ENCODE measurements around the gene COL4A4. TPM values are rescaled to one million over a fixed set of nuclear protein-coding genes. Genes with fewer than 3 reads are reported as not detected.

Gene COL4A4
- total RNA-seq, 1 donor from 2014 or later: 0.05 TPM

- TF ChIP-seq CTCF (IDR thresholded peaks at IDR 0.05; ENCODE audit: partially characterized antibody, unreplicated experiment): no peak
- DNase-seq: no peak
- no peak overlapping the region for H3K27ac Mint-ChIP-seq (ENCODE audit: unreplicated experiment)
- H3K27me3 Mint-ChIP-seq (ENCODE audit: unreplicated experiment): no peaks in the 10 kb centered on the region
- no peaks in the 10 kb centered on the region for H3K36me3 Mint-ChIP-seq (ENCODE audit: unreplicated experiment)
- no peaks in the 10 kb centered on the region for H3K9me3 Mint-ChIP-seq (ENCODE audit: unreplicated experiment)
- peaks cover 2% of the 10 kb centered on the region for H3K4me1 Mint-ChIP-seq (ENCODE audit: low read depth, unreplicated experiment)
- H3K4me3 Mint-ChIP-seq (ENCODE audit: unreplicated experiment): no peak overlapping the region
Measured at GRCh38 chr2:227031379-227031778, 132.6 kb downstream of the COL4A4 start.

GRCh38 chr2:227030789-227031188, 133.2 kb downstream of the COL4A4 start:
- no peak for DNase-seq
- no peak overlapping the region for H3K4me3 Mint-ChIP-seq (ENCODE audit: unreplicated experiment)
- H3K27me3 Mint-ChIP-seq (ENCODE audit: unreplicated experiment): no peaks in the 10 kb centered on the region
- H3K27ac Mint-ChIP-seq (ENCODE audit: unreplicated experiment): no peak overlapping the region
- no peak for TF ChIP-seq CTCF (IDR thresholded peaks at IDR 0.05; ENCODE audit: partially characterized antibody, unreplicated experiment)
- H3K9me3 Mint-ChIP-seq (ENCODE audit: unreplicated experiment): no peaks in the 10 kb centered on the region
- H3K36me3 Mint-ChIP-seq (ENCODE audit: unreplicated experiment): no peaks in the 10 kb centered on the region
- H3K4me1 Mint-ChIP-seq (ENCODE audit: low read depth, unreplicated experiment): no peaks in the 10 kb centered on the region

GRCh38 chr2:227029426-227030105, 134.4 kb downstream of the COL4A4 start:
- Mint-ChIP-seq H3K4me3 (ENCODE audit: unreplicated experiment) (no peak overlapping the region), H3K4me1 (ENCODE audit: low read depth, unreplicated experiment) (no peaks in the 10 kb centered on the region), H3K27ac (ENCODE audit: unreplicated experiment) (no peak overlapping the region), H3K9me3 (ENCODE audit: unreplicated experiment) (no peaks in the 10 kb centered on the region), H3K27me3 (ENCODE audit: unreplicated experiment) (no peaks in the 10 kb centered on the region), H3K36me3 (ENCODE audit: unreplicated experiment) (no peaks in the 10 kb centered on the region)
- DNase-seq: no peak
- TF ChIP-seq CTCF (IDR thresholded peaks at IDR 0.05; ENCODE audit: partially characterized antibody, unreplicated experiment): no peak

- no peak for DNase-seq
- Mint-ChIP-seq H3K36me3 (ENCODE audit: unreplicated experiment) (no peaks in the 10 kb centered on the region), H3K4me3 (ENCODE audit: unreplicated experiment) (no peak overlapping the region), H3K9me3 (ENCODE audit: unreplicated experiment) (no peaks in the 10 kb centered on the region), H3K27me3 (ENCODE audit: unreplicated experiment) (no peaks in the 10 kb centered on the region), H3K27ac (ENCODE audit: unreplicated experiment) (no peak overlapping the region), H3K4me1 (ENCODE audit: low read depth, unreplicated experiment) (no peaks in the 10 kb centered on the region)
- TF ChIP-seq CTCF (IDR thresholded peaks at IDR 0.05; ENCODE audit: partially characterized antibody, unreplicated experiment): no peak
Measured at GRCh38 chr2:227025510-227025909, 138.5 kb downstream of the COL4A4 start.

- no peaks in the 10 kb centered on the region for H3K36me3 Mint-ChIP-seq (ENCODE audit: unreplicated experiment)
Measured at GRCh38 chr2:227022608-227023007, 141.4 kb downstream of the COL4A4 start.

More at GRCh38 chr2:227022608-227023007, 141.4 kb downstream of the COL4A4 start:
- Mint-ChIP-seq H3K27me3 (ENCODE audit: unreplicated experiment) (no peaks in the 10 kb centered on the region), H3K4me3 (ENCODE audit: unreplicated experiment) (no peak overlapping the region), H3K27ac (ENCODE audit: unreplicated experiment) (no peak overlapping the region), H3K4me1 (ENCODE audit: low read depth, unreplicated experiment) (no peaks in the 10 kb centered on the region), H3K9me3 (ENCODE audit: unreplicated experiment) (peaks cover 1% of the 10 kb centered on the region)
- no peak for TF ChIP-seq CTCF (IDR thresholded peaks at IDR 0.05; ENCODE audit: partially characterized antibody, unreplicated experiment)
- no peak for DNase-seq

All from glutamatergic neuron (in vitro differentiated cells).